Mucosa of descending colon (tissue), 3 donors: Measurements from ENCODE around the gene ENGASE. TPM values are rescaled to one million over a fixed set of nuclear protein-coding genes. Genes with fewer than 3 reads are reported as not detected.
A peak's percentile ranks its signal among the peaks of the same experiment; 100 is the strongest.

Source experiments
- ATAC-seq: fragments of 200-7000 bp; cut with Tn5 transposase; one replicate; pipeline ENCODE4 v1.9.1; 2020; ENCODE audit warnings: mild to moderate bottlenecking, moderate library complexity
- DNase-seq, 3 donors: peaks; one replicate each; pipeline ENCODE4 v3.0.0-alpha.2; 2020
- H3K36me3 ChIP-seq: fragments of 200-600 bp; one replicate; pipeline ENCODE4 v1.8.0; 2021; ENCODE audit warnings: low read depth, mild to moderate bottlenecking
- H3K4me1 ChIP-seq: fragments of 200-600 bp; one replicate; pipeline ENCODE4 v1.8.0; 2021; ENCODE audit warnings: low read depth, mild to moderate bottlenecking
- H3K4me3 ChIP-seq: fragments of 200-600 bp; one replicate; pipeline ENCODE4 v1.8.0; 2021; ENCODE audit warnings: mild to moderate bottlenecking
- H3K9me3 ChIP-seq: fragments of 200-600 bp; one replicate; pipeline ENCODE4 v1.8.0; 2021; ENCODE audit warnings: mild to moderate bottlenecking
- CTCF ChIP-seq: fragments of 200-600 bp; IDR thresholded peaks from one replicate; pipeline ENCODE4 v1.8.0; 2022; ENCODE audit warnings: antibody characterized with exemption, mild to moderate bottlenecking
- intact Hi-C, 2 donors: fragments of 100-400 bp; cut with DNase I in 1 of 2; cut with micrococcal nuclease in 1 of 2; formaldehyde crosslinking; loops; one replicate each; pipeline versions ENCODE4 v1.11.0 to v1.11.1; 2022; cut with DNase I, micrococcal nuclease
- total RNA-seq, 3 donors: library from RNA; stranded (reverse); fragmentation: NEBNext Ultra II Directional in 2 of 3; extraction: Animal tissue kit (Norgen Biotek cat#: 25700) in 2 of 3; gene quantifications; one replicate each; pipeline versions ENCODE4 v1.2.1 to v1.2.4, GENCODE V29; 2021 to 2023
- donor health status: DM: no; HTN: no; CAD: no; lungs with moderate emphysema.
- donor health status: DM: no; HTN: no; CAD: no.
- donor health status: DM: no; HTN: yes; CAD: no.

The ENGASE gene
- total RNA-seq, 3 donors from 2014 or later: 89.6 to 160 (median 97.4) TPM

- Histone ChIP-seq H3K36me3 (peaks cover 13% of the 10 kb centered on the region), H3K9me3 (no peaks in the 10 kb centered on the region), H3K4me1 (no peaks in the 10 kb centered on the region), H3K4me3 (no peak overlapping the region)
- ATAC-seq (no peak), DNase-seq (peak in 1 of 3 donors; percentile 34)
- intact Hi-C loops: loop anchor here in 1 of 2 donors (10.0 kb wide), 1 partner anchor 310 kb away; no protein-coding TSS in a partner anchor
- no peak for TF ChIP-seq CTCF
Observed at GRCh38 chr17:79084291-79085153, 9.9 kb downstream of the ENGASE start.

DNA sequence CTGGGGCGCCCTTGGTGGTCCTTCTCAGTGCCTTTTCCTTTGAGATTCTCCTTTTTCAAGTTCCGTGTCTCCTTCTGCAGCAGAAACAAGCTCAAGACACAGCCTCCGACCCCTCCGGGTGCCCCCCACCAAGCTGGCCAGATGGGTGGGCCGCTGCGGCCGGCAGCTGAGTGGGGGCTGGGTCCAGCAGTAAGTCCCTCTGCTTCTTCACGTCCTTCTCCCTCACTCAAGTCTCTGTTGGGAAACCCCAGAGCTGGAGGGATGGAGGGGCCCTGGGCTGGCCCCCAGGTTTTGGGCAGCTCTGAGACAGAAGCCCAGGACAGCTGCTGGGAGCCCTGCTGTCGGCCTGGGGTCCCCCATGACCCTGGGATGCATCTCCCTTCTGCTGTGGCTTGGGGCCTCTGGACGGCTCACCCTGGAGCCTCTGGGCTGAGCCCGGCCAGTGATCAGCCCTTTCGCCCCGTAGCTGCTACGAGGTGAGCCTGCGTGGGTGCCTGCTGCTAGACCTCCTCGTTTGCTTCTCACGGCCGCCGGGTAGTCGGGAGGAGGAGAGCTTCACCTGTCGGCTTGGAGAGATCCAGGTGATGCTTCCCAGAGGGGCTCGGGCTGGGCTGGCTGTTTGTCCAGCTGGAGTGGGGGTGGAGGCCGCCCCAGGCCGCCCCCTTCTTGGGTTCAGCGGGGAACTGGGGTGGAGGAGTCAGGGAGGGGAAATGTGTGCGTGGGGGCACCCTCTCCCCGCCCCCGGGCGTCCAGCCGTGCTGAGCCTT lies 10.7 kb downstream of the ENGASE start:
- ATAC-seq (no peak), DNase-seq (no peak)
- H3K4me3 ChIP-seq: no peak overlapping the region
- no peaks in the 10 kb centered on the region for H3K4me1 ChIP-seq
- H3K36me3 ChIP-seq: peaks cover 9% of the 10 kb centered on the region
- TF ChIP-seq CTCF: no peak
- H3K9me3 ChIP-seq: no peaks in the 10 kb centered on the region
- intact Hi-C loops: loop anchor here in 1 of 2 donors (10.0 kb wide), 1 partner anchor 309 kb away; no protein-coding TSS in a partner anchor

- ATAC-seq (no peak), DNase-seq (no peak)
- peaks cover 3% of the 10 kb centered on the region for H3K36me3 ChIP-seq
- H3K9me3 ChIP-seq: no peaks in the 10 kb centered on the region
- no peaks in the 10 kb centered on the region for H3K4me1 ChIP-seq
- no peak for TF ChIP-seq CTCF
- intact Hi-C loops: loop anchor here in 1 of 2 donors (10.0 kb wide), 1 partner anchor 309 kb away; no protein-coding TSS in a partner anchor
- H3K4me3 ChIP-seq: no peak overlapping the region
Observed at GRCh38 chr17:79085921-79086551, 11.4 kb downstream of the ENGASE start.

GRCh38 chr17:79086609-79087427 lies 12.2 kb downstream of the ENGASE start:
- intact Hi-C loops: loop anchor here in 1 of 2 donors (10.0 kb wide), 1 partner anchor 308 kb away; no protein-coding TSS in a partner anchor
- DNase-seq: no peak
- TF ChIP-seq CTCF: no peak
- no peaks in the 10 kb centered on the region for H3K4me1 ChIP-seq
- no peaks in the 10 kb centered on the region for H3K9me3 ChIP-seq
- H3K36me3 ChIP-seq: peaks cover 3% of the 10 kb centered on the region
- ATAC-seq: no peak
- no peak overlapping the region for H3K4me3 ChIP-seq
